ENCODE data around the gene LTV1.
"Not testable (repeated sequence)": the region's sequence is repeated elsewhere in the genome, so short reads cannot be mapped to it uniquely, and the experiment has no call there.

The LTV1 gene

DNA sequence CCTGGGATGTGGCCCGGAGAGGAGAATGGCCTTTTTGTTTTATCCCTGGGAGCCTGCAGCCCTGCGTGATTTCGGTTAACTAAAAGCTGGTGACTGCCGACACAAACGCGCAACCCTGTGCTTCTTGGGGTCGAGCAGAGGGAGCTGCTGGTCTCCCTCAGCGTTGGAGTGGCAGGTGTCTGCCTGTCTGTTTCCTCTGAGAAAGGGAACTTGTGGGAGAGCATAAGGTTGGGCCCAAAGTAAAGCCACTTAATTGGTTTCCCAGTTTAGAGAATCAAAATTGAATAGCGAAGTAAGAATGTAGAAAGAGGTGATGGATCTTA lies 500 bp downstream of the LTV1 start:
- peak; percentile 36 for DNase-seq

DNA sequence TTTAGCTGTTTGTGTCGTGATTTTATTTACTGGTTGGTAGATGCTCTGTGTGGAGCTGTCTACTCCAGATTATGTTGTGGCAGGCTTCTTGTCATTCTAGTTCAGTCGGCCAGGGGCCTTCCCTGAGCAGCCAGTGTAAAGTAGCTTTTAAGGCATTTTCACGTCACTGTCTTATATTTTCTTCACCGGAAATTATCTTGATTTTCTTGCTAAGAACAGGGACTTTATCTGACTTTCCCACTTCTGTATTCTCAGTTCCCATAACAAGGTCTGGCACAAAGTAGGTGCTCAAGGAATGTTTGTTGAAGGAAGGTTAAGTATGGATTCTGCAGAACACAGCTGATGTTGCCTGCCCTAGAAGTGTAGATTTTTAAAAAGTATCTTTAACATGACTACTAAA lies 868 bp downstream of the LTV1 start:
- no peak for DNase-seq

DNA sequence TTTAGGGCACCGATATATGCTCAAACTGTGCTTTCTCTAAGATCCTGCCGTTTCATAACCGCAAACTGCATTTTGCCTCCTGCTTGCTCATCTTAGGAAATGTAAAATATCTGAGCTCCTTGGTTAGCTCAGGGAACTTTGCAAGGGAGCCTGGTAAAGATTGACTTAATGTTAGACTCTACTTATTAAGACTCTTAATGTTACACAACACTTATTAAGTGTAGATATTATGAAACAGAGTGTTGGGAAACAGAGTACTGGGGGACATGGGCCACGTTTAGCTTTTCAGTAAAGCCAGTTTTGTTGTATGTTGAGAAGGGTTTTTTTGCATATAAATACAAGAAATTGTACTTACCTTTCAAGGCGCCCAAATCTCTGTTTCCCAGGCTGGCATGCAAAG lies 1.9 kb downstream of the LTV1 start:
- no peak for DNase-seq

DNA sequence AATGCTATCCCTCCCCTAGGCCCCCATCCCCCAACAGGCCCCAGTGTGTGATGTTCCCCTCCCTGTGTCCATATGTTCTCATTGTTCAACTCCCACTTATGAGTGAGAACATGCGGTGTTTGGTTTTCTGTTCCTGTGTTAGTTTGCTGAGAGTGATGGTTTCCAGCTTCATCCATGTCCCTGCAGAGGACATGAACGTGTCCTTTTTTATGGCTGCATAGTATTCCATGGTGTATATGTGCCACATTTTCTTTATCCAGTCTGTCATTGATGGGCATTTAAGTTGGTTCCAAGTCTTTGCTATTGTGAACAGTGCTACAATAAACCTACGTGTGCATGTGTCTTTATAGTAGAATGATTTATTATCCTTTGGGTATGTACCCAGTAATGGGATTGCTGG lies 8.6 kb downstream of the LTV1 start:
- DNase-seq = not testable (repeated sequence)

DNA sequence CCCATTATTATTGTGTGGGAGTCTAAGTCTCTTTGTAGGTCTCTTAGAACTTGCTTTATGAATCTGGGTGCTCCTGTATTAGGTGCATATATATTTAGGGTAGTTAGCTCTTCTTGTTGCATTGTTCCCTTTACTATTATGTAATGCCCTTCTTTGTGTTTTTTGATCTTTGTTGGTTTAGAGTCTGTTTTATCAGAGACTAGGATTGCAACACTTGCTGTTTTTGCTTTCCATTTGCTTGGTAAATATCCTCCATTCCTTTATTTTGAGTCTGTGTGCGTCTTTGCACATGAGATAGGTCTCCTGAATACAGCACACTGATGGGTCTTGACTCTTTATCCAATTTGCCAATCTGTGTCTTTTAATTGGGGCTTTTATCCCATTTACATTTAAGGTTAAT lies 11.9 kb downstream of the LTV1 start:
- DNase-seq = not testable (repeated sequence)

DNA sequence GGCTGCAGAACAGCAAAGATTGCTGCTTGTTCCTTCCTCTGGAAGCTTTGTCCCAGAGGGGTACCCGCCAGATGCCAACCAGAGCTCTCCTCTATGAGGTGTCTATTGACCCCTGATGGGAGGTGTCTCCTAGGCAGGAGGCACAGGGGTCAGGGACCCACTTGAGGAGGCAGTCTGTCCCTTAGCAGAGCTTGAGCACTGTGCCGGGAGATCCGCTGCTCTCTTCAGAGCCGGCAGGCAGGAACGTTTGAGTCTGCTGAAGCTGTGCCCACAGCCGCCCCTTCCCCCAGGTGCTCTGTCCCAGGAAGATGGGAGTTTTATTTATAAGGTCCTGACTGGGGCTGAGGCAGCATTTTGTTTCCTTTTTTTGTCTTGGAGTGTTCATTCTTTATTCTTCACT lies 13.6 kb downstream of the LTV1 start:
- DNase-seq = not testable (repeated sequence)

DNA sequence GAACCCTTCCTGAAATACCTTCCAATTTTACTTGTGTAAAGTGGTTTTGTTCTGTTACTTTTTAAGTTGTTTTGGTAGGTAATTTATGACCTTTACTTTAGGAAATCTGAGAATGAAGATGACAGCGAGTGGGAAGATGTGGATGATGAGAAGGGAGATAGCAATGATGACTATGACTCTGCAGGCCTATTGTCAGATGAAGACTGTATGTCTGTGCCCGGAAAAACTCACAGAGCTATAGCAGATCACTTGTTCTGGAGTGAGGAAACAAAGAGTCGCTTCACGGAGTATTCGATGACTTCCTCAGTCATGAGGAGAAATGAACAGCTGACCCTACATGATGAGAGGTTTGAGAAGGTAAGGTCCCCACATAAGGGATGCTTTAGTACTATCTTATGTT lies 14.5 kb downstream of the LTV1 start:
- no peak for DNase-seq

DNA sequence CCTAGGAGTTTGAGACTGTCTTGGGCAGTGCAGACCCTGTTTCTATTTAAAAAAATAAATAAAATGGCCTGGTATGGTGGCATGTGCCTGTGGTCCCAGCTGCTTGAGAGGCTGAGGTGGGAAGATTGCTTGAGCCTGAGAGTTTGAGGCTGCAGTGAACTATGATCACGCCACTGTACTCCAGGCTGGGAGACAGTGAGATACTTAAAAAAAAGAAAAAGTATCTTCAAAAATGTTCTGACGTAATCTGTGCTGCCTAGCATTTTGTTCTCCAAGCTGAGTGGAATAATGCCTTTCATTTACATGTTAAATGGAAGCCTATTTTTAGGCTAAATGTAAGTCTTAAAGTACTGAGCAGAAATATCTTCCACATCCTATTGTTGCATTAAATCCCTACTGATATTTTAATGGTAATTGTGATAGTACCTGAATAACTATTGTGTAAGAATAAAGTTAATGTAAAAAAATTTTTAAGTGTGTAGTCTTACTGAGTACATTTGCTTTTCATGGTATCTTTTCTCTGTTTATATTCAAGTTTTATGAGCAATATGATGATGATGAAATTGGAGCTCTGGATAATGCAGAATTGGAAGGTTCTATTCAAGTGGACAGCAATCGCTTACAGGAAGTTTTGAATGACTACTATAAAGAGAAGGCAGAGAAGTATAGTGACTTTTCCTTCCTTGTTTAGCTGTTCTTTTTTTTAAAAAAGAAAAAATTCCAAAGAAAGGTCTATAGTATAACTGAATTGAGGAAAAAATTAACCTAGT lies 16.9 kb downstream of the LTV1 start:
- no peak for DNase-seq

DNA sequence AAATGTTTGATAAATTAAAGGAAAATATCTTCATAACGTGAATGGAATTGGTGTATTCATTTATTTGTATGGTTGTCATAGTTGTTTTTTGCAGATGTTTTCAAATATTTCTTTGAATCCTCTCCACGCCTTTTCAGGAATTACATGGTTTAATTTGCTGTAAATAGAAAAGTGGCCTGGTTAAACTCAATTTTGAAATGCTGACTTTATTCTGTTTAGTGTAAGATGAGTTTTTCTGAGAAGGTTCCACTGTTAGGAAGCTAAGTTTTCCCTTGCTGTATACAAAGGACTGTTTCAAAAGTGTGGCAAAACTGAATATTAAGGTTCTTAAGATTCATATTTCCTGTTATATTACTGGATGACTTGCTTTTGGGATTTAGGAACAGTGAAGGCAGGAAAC lies 20.6 kb downstream of the LTV1 start:
- no peak for DNase-seq

DNA sequence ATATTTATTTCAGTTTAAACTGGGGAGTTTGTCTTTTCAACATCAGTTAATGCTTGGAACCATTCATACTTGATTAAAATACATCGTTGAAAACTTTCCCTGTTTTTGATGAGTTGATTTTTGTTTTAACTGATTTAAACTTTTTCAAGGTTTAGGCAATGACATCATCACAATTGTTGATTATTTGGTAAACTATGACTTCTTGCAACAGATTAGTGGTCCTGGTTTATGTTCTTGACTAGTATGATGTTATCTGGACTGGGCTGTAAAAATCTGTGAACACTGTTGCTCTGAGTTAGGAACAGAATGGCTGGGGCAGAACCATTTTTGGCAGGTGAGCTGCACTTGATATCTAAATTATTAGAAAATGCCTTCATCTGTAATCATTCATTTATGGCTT lies 21.1 kb downstream of the LTV1 start, which contains the start of gene ZC2HC1B:
Gene ZC2HC1B (plus strand): TSS at position 241 of the 400 bp plus-strand sequence. CDS start 66 bp downstream, at position 307.
- no peak for DNase-seq

DNA sequence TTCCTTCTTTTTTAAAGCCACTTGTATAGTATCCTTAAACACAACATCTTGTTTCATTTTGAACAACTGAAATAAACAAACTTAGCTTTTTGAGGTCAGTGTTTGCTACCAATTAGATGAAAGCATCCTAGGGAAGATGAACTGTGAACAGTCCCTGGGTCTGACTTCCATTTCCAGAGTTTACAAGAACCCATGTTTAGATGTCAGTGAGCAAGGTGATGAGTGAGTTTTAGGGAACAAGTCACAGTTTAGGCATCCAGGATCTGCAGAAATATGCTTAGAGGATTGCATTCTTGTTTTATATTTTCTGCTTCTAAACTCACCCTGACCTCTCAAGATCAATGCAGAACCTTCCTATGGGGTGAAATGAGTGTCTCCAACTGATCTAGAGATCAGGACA lies 24.1 kb downstream of the LTV1 start:
- no peak for DNase-seq

DNA sequence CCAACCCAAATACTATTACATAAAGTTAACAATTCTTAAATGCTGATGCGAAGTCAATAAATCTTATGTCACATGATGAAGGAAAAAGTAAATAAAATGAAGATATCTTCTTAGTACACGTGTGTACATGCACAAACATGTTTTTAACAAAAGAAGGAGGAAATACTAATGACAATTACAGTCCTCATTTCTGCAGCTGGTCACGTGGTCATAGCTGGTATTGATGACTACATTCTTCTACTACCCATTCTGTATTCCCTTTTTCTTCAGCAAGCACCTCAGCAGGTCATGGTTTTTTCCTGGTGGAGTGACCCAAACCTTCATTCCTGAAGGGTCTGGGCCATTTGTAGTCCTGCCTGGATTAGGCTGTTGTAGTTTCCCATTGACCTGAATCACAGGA lies 25.7 kb downstream of the LTV1 start:
- not testable (repeated sequence) for DNase-seq

DNA sequence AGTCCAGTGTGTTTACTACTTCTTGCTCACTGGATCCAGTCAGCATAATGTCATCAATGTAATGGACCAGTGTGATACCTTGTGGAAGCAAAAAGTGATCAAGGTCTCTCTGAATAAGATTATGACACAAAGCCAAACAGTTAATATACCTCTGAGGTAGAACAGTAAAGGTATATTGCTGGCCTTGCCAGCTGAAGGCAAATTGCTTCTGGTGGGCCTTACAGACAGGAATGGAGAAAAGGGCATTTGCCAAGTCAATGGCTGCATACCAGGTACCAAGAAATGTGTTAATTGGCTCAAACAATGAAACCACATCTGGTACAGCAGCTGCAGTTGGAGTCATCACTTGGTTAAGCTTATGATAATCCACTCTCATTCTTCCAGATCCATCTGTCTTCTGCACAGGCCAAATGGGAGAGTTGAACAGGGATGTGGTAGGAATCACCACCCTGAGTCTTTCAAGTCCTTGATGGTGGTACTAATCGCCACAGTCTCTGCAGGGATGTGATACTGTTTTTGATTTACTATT lies 28.1 kb downstream of the LTV1 start:
- DNase-seq = not testable (repeated sequence)

DNA sequence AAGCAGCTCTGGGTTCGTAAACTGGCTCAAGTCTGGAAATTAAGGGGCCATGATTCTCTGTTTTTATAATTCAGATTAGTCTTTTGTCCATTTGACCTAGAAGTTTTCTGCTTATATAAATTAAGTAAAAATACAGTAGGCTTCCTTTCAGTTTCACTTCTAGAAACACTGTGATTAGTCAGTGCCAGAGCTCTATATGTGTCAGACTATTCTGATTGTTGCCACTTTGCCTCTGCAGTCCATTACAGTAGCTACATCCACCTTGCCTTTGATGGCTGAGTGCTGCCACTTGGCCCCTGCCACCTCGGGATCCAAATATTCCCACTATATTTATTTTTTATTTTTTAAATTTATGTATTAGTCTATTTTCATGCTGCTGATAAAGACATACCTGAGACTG lies 29.1 kb downstream of the LTV1 start:
- no peak for DNase-seq

DNA sequence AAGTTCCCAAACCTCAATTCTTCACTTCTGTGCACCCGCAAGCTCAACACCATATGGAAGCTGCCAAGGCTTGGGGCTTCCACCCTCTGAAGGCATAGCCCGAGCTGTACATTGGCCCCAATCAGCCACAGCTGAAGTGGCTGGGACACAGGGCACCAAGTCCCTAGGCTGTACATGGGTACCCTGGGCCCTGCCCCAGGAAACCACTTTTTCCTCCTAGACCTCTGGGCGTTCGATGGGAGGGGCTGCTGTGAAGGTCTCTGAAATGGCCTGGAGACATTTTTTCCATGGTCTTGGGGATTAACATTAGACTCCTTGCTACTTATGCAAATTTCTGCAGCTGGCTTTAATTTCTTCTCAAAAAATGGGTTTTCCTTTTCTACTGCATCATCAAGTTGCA lies 30.5 kb downstream of the LTV1 start:
- DNase-seq = not testable (repeated sequence)

DNA sequence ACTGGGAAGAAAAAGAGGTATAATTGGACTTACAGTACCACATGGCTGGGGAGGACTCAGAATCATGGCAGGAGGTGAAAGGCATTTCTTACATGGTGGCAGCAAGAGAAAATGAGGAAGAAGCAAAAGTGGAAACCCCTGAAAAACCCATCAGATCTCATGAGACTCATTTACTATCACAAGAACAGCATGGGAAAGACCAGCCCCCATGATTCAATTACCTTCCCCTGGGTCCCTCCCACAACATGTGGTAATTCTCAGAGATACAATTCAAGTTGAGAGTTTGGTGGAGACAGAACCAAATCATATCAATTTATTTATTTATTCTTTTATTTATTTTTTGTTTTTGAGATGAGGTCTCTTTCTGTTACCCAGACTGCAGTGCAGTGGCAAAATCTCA lies 31.4 kb downstream of the LTV1 start:
- not testable (repeated sequence) for DNase-seq

DNA sequence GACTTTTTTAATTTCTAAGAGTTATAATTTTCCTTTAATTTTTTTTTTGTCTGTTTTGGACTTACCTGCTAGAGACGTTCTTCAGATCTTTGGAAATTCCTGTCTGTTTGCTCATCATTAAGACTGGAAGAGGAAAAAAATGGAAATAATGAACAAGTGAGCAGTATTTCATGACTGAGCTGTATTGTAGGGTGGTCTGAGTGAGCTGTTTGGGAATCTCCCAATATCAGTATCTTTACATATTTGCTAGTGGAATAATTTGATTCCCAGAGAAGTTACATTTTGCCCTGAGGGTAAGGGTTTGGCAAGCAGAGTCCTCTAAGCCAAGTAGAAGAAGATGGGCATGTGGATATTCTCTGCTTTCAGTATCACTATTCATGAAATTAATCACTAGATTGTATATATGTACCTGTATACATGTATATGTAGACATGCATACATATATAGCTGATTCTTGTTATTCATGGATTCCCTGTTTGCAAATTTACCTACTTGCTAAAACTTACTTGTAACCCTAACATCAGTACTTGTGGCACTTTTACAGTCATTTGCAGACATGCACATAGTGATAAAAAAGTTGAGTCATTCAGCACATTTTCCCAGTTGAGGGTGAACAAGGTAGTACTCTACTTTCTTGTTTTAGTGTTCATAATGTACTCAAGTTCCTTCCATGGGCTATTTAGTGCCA lies 34.6 kb downstream of the LTV1 start:
- DNase-seq = no peak

DNA sequence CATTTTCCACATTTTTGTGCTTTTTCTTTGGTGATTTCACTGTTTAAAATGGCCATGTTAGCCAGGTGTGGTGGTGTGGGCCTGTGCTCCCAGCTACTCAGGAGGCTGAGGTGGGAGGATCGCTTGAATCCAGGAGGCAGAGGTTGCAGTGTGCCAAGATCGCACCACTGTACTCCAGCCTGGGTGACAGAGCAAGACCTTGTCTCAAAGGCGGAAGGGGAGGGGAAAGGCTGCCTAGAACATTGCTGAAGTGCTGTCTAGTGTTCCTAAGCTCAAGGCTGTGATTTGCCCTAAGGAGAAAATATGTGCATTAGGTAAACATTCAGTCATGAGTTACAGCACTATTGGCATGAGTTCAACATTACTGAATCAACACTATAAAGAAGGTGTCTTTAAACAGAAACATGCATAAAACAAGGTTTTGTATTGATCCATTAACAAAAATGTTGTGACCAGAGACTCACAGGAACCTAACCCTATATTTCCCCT lies 35.2 kb downstream of the LTV1 start:
- no peak for DNase-seq

DNA sequence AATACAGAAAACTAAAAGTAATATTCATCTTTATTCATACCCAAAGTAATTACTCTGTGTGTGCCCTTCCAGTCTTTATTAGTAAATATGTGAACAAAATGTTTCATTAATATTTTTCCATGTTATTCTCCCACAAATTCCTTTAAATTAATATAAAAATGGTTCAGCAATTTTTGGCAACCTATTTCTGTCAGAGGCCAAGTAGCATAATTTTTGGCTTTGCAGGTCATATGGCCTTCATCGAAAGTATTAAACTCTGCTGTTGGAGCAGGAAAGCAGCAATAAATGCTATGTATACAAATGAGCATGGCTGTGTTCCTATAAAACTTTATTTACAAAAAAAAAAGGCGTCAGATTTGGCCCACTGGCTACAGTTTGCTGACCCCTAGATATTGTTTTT lies 37.3 kb downstream of the LTV1 start:
- DNase-seq = no peak

DNA sequence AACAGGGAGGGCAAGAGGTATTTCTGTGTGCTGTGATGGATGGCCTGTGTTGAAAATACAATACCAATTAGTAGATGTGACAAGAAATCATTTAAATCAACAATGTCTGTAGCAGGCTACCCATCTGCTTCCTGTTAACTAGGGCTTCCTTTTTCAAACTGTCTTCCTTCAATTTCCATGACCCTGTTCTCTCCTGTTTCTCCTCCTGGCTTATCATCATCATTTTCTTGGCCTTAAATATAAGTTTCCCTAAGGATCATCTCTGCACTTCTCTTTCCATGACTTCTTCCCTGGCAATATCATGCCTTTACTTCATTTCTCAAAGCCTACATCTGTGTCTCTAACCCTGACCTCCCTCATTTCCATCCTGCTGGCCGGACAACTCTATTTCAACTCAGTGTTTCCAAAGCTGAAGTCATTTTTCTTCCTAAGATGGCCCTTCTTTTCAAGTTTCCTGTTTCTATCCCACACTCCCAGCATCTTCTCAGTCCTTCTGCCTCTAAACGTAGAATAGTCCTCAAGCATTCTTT lies 39.3 kb downstream of the LTV1 start:
- no peak for DNase-seq

DNA sequence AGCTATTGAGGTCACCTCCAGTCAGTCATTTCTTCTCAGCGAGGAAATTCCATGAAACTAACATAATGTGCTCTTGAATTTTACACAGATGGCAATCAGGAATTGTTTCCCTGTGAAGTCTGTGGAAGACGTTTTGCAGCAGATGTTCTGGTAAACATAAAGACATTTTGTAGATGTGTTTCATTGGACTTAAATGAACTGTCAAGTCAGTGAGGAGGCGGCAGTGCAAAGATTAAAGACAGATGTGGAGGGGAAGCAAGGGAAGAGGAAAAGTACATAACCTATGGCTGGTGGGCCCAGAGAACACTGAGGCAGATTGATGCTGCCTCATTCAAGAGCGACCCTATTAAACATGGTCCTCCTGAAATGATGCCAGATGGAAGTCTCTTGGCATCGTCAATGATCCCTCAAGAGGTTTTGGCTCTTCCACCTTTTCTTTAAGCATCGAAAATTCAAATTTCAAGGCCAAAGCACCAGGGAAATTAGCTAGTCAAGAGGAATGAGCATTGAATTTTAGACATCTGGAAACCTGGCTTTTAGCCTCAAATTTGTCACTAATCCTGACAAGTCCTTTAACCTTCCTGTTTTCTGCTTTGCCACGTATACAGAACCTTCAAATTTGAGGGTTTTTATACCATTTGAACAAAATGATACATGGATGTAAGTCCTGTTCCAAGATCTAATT lies 41.2 kb downstream of the LTV1 start:
- DNase-seq = no peak

DNA sequence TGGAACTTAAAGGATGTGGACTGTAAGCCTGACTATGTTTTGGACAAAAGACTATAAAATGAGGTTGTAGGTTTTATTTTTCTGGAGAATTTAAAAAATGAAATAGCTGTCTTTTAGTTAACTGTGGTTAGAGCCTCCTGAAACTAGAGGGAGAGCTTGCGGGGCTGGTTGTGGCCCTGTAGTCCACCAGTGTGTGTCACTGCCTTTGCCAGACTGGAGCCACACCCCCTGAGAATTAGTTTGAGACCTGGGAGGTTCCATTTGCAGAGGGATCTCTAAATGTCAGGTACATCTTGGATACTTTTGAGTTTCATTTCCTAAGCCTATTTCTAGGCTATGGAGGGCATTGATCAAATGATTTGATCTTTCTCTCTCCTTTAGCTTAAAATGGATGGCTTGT lies 42.0 kb downstream of the LTV1 start:
- no peak for DNase-seq

DNA sequence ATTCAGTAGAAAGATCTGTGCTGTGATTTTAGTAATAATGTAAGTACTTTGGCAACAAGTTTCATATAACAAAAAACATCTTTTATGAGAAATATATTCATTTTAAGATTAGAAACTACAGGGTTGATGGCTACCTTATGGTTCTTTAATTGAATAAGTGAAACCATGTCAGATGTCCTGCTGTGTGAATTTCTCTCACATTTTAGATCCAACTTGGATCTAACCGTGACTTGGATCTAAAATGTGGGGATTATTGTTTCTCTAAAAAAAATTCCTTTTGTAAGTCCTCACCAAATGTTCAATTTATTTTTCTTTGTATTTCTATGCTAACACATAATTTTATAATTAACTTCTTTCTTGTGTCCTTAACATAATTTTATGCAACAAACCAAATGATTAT lies 51.5 kb downstream of the LTV1 start:
- no peak for DNase-seq
